Middle frontal gyrus (tissue), 1 donor: ENCODE measurements around the gene TIPARP.

Experiments used
- DNase-seq: peaks from one replicate; pipeline ENCODE4 v3.0.0-alpha.2; 2015; ENCODE audit warnings: low spot score; ENCODE audit errors: extremely low spot score

The TIPARP gene

GRCh38 chr3:156674046-156674910 lies at the start of gene TIPARP:
TSS of gene TIPARP (plus strand) at chr3:156674590. CDS start at chr3:156677698, 3,108 bp downstream.
- DNase-seq: peak; percentile 97

- DNase-seq: no peak
These were observed 48.3 kb upstream of the TIPARP start for GRCh38 chr3:156626104-156626503.

GRCh38 chr3:156627946-156628569 lies 46.3 kb upstream of the TIPARP start:
- DNase-seq: no peak

- no peak for DNase-seq
These were observed 45.4 kb upstream of the TIPARP start for GRCh38 chr3:156628836-156629618.

- DNase-seq: no peak
These were observed 44.2 kb upstream of the TIPARP start for GRCh38 chr3:156630081-156630772.

GRCh38 chr3:156630773-156631093 lies 43.7 kb upstream of the TIPARP start:
- no peak for DNase-seq

- no peak for DNase-seq
These were observed 43.1 kb upstream of the TIPARP start for GRCh38 chr3:156631323-156631722.

GRCh38 chr3:156632601-156633000 lies 41.8 kb upstream of the TIPARP start:
- DNase-seq: no peak

- no peak for DNase-seq
These were observed 41.1 kb upstream of the TIPARP start for GRCh38 chr3:156633335-156633734.

- no peak for DNase-seq
These were observed 39.4 kb upstream of the TIPARP start for GRCh38 chr3:156635034-156635433.

- no peak for DNase-seq
These were observed 38.4 kb upstream of the TIPARP start for GRCh38 chr3:156635973-156636372.

GRCh38 chr3:156637480-156638022 lies 36.8 kb upstream of the TIPARP start:
- no peak for DNase-seq

- DNase-seq: no peak
These were observed 36.1 kb upstream of the TIPARP start for GRCh38 chr3:156638271-156638670.

GRCh38 chr3:156639414-156640023 lies 34.9 kb upstream of the TIPARP start:
- DNase-seq: no peak

- DNase-seq: no peak
These were observed 32.8 kb upstream of the TIPARP start for GRCh38 chr3:156641618-156641975.

GRCh38 chr3:156642750-156643728 lies 31.4 kb upstream of the TIPARP start:
- no peak for DNase-seq

- DNase-seq: no peak
These were observed 30.5 kb upstream of the TIPARP start for GRCh38 chr3:156643729-156644389.

GRCh38 chr3:156644958-156645357 lies 29.4 kb upstream of the TIPARP start:
- DNase-seq: no peak

- no peak for DNase-seq
These were observed 27.4 kb upstream of the TIPARP start for GRCh38 chr3:156646958-156647357.
